ENCODE data around the gene RAI1. TPM values are rescaled to one million over a fixed set of nuclear protein-coding genes. Genes with fewer than 3 reads are reported as not detected.

RAI1 gene
- total RNA-seq, 2 donors from 2014 or later, result 35.9 to 42.9 TPM

DNA sequence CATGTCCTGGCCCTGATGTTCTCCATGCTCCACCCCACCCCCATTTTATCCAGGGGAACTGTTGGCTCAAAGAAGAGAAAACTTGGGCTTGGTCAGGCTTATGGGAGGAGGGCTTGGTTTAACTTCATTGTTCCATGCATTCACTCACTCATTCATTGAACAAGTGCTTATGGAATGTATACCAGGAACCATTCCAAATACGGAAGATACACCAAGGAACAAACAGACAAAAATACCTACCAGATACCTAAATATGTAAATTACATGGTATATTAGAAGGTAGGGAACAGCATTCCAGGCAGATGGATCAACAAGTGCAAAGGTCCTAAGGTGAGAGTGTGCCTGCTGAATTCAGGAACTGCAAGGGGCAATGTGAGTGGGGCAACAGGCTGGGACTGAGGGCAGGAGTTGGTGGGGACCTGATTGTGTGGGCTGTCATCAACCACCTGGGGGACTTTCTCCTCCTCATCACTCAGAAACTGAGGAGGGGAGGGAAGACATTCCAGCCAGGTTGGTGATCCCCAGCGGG is 39.9 kb downstream of the RAI1 start:
- no peak overlapping the region for H3K27ac Mint-ChIP-seq
- H3K4me3 Mint-ChIP-seq, result no peak overlapping the region
- WGBS, 2 experiments (ENCODE audit: insufficient coverage in 1 of 2, insufficient read length in 1 of 2), result 60 to 89% methylated on average over 1 to 2 of the region's 2 CpGs

DNA sequence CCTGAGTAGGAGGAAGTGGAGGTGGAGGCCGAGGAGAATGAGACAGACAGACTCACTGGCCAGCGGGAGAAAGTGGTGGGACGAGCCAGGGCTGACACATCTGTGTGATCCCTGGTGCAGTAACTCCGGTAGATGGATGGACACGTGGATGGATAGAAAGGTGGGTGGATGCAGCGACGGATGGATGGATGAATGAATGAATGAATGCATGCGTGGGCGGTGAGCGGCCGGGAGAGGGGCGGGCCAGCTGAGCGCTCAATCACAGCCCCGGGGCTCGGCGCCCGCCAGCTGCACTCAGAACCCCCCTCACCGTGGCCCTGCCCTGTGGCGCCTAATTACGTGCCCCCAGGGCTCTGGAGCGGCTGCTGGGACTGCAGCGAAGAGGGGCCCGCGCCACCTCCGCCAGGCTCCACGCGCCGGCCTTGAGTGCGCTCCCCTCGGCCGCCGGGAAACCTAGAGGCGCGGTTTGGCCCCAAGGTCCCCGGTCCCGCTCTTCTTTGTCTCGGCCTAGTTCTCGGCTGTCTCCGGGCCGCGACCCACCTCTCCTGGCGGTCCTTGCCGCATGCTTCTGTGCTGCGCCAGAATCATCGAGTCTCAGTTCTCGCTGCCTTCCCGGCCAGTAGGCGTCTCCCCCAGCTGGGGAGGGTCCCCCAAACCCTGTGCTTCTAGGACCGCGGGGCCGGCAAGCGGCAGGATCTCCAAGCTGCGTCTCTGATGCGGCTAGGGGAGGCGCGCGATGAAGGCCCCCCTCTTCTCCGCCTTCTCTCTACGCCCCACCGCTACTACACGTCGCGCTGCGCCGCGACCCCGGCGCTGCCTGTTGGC is 41.0 kb downstream of the RAI1 start:
- TF ChIP-seq, protein P1, sequence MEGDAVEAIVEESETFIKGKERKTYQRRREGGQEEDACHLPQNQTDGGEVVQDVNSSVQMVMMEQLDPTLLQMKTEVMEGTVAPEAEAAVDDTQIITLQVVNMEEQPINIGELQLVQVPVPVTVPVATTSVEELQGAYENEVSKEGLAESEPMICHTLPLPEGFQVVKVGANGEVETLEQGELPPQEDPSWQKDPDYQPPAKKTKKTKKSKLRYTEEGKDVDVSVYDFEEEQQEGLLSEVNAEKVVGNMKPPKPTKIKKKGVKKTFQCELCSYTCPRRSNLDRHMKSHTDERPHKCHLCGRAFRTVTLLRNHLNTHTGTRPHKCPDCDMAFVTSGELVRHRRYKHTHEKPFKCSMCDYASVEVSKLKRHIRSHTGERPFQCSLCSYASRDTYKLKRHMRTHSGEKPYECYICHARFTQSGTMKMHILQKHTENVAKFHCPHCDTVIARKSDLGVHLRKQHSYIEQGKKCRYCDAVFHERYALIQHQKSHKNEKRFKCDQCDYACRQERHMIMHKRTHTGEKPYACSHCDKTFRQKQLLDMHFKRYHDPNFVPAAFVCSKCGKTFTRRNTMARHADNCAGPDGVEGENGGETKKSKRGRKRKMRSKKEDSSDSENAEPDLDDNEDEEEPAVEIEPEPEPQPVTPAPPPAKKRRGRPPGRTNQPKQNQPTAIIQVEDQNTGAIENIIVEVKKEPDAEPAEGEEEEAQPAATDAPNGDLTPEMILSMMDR (conservative IDR thresholded peaks at IDR 0.05), result peak; percentile 14
- Mint-ChIP-seq H3K36me3 (ENCODE audit: low read depth) (peaks cover 6% of the 10 kb centered on the region), H3K9me3 (no peaks in the 10 kb centered on the region), H3K27ac (no peak overlapping the region), H3K4me1 (peaks cover 27% of the 10 kb centered on the region), H3K27me3 (ENCODE audit: insufficient read depth) (peaks cover 89% of the 10 kb centered on the region), H3K4me3 (peak overlapping the region; percentile 84)
- Histone ChIP-seq H3K27ac (ENCODE audit: low read depth, low read length) (no peak overlapping the region), H3K4me3 (ENCODE audit: low read length) (peak overlapping the region; percentile 85), H3K9me3 (ENCODE audit: control insufficient read depth, low read length) (no peaks in the 10 kb centered on the region), H3K36me3 (ENCODE audit: control insufficient read depth, insufficient read depth, low read length) (no peaks in the 10 kb centered on the region), H3K4me1 (ENCODE audit: control insufficient read depth, insufficient read depth, low read length) (peaks cover 8% of the 10 kb centered on the region), H3K9ac (ENCODE audit: extremely low read depth, low read length, poor library complexity, severe bottlenecking) (peak overlapping the region; percentile 49), H3K27me3 (ENCODE audit: control insufficient read depth, insufficient read depth, low read length, poor library complexity, severe bottlenecking) (peaks cover 54% of the 10 kb centered on the region)
- DNase-seq, result peak; percentile 84
- WGBS, 2 experiments (ENCODE audit: insufficient coverage in 1 of 2, insufficient read length in 1 of 2), result 13 to 17% methylated on average over 12 to 68 of the region's 68 CpGs

More for the DNA sequence above, 39.9 kb downstream of the RAI1 start:
- H3K9ac ChIP-seq (ENCODE audit: extremely low read depth, low read length, poor library complexity, severe bottlenecking), result no peak overlapping the region
- H3K36me3 ChIP-seq (ENCODE audit: control insufficient read depth, insufficient read depth, low read length), result no peaks in the 10 kb centered on the region
- no peaks in the 10 kb centered on the region for H3K9me3 Mint-ChIP-seq
- H3K36me3 Mint-ChIP-seq (ENCODE audit: low read depth), result peaks cover 6% of the 10 kb centered on the region
- H3K27me3 ChIP-seq (ENCODE audit: control insufficient read depth, insufficient read depth, low read length, poor library complexity, severe bottlenecking), result peaks cover 54% of the 10 kb centered on the region
- H3K4me1 Mint-ChIP-seq, result peaks cover 21% of the 10 kb centered on the region
- no peak overlapping the region for H3K27ac ChIP-seq (ENCODE audit: low read depth, low read length)
- peaks cover 89% of the 10 kb centered on the region for H3K27me3 Mint-ChIP-seq (ENCODE audit: insufficient read depth)
- H3K9me3 ChIP-seq (ENCODE audit: control insufficient read depth, low read length), result no peaks in the 10 kb centered on the region
- no peak for DNase-seq
- TF ChIP-seq, protein P1 (conservative IDR thresholded peaks at IDR 0.05), result no peak
- no peak overlapping the region for H3K4me3 ChIP-seq (ENCODE audit: low read length)
- peaks cover 8% of the 10 kb centered on the region for H3K4me1 ChIP-seq (ENCODE audit: control insufficient read depth, insufficient read depth, low read length)

DNA sequence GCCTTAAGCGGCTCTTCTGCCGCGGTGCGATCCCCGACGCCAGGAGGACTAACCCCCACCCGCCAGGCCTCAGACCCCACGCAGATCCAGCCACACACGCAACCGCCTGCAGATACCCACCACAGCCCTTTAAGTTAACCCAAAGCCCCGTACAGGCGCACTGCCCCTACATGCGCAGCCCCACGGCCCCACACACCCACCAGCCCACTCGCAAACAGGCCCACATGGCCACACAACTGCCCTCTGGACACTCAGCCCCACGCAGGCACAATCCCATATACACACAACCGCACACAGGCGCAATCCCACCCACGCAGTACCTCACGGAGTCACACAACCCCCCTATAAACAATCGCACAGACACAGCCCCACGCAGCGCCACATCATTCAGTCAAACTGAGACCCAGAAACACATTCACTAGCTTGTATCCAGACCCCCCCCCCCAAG is 41.7 kb downstream of the RAI1 start:
- H3K4me1 ChIP-seq (ENCODE audit: control insufficient read depth, insufficient read depth, low read length), result peaks cover 8% of the 10 kb centered on the region

More for the DNA sequence above, 41.7 kb downstream of the RAI1 start:
- H3K27ac Mint-ChIP-seq, result peak overlapping the region; percentile 31
- peak overlapping the region; percentile 49 for H3K9ac ChIP-seq (ENCODE audit: extremely low read depth, low read length, poor library complexity, severe bottlenecking)
- 11 to 20% methylated on average over 1 to 23 of the region's 23 CpGs for WGBS, 2 experiments (ENCODE audit: insufficient coverage in 1 of 2, insufficient read length in 1 of 2)
- H3K27me3 ChIP-seq (ENCODE audit: control insufficient read depth, insufficient read depth, low read length, poor library complexity, severe bottlenecking), result peaks cover 50% of the 10 kb centered on the region
- no peak overlapping the region for H3K27ac ChIP-seq (ENCODE audit: low read depth, low read length)
- peaks cover 89% of the 10 kb centered on the region for H3K27me3 Mint-ChIP-seq (ENCODE audit: insufficient read depth)
- peaks cover 6% of the 10 kb centered on the region for H3K36me3 Mint-ChIP-seq (ENCODE audit: low read depth)
- H3K36me3 ChIP-seq (ENCODE audit: control insufficient read depth, insufficient read depth, low read length), result no peaks in the 10 kb centered on the region
- peak overlapping the region; percentile 85 for H3K4me3 ChIP-seq (ENCODE audit: low read length)
- H3K4me1 Mint-ChIP-seq, result peaks cover 27% of the 10 kb centered on the region
- no peaks in the 10 kb centered on the region for H3K9me3 Mint-ChIP-seq
- peak overlapping the region; percentile 84 for H3K4me3 Mint-ChIP-seq
- no peaks in the 10 kb centered on the region for H3K9me3 ChIP-seq (ENCODE audit: control insufficient read depth, low read length)
- TF ChIP-seq, protein P1 (conservative IDR thresholded peaks at IDR 0.05), result no peak
- DNase-seq, result no peak

All from endodermal cell (in vitro differentiated cells).